ENCODE measurements around the gene GHRHR. TPM values are rescaled to one million over a fixed set of nuclear protein-coding genes. Genes with fewer than 3 reads are reported as not detected.

The GHRHR gene
- total and polyA plus RNA-seq, 2 donors from 2014 or later: 0.75 TPM; not detected in 1

DNA sequence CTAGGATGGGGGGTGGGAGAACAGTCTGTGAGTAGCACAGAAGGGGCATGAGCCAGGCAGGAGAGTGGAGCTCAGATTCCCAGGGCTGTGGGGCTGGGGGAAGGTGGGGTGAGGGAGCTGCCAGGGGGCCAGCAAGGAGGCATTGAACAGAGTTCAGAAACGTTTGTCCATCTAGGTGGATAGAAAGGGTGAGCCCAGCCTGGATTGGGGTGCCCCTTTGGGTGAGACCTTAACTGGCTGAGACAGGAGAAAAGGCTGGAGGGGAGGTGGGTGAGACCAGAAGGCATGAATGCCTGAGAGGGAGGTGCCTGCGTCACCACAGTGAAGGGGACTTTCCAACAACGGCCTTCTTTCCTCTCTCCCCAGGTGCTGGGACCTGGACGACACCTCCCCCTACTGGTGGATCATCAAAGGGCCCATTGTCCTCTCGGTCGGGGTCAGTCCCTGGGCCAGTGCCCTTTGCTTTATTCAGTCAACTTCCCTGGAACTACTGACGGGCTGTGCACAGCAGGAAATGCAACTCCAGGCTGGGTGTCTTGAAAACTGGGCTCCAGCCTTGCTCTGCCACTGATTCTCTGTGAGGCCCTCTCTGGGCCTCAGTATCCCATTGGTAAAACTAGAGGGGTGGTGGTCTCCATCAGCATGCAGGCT lies 11.0 kb downstream of the GHRHR start:
- Histone ChIP-seq H3K27me3 (ENCODE audit: control insufficient read depth, insufficient read depth, low read length) (no peaks in the 10 kb centered on the region), H3K9me3 (ENCODE audit: control insufficient read depth in 2 of 3, insufficient read depth in 1 of 3, low read length in 3 of 3) (no peaks in the 10 kb centered on the region), H3K4me1 (ENCODE audit: control insufficient read depth in 2 of 3, insufficient read depth in 2 of 3, low read depth in 1 of 3, low read length in 3 of 3) (no peaks in the 10 kb centered on the region), H3K27ac (ENCODE audit: low read depth in 2 of 2, low read length in 2 of 2) (no peak overlapping the region), H3K9ac (ENCODE audit: low read length in 3 of 3) (no peak overlapping the region), H3K4me3 (ENCODE audit: low read length in 3 of 3) (no peak overlapping the region), H3K36me3 (ENCODE audit: control insufficient read depth in 2 of 3, insufficient read depth in 3 of 3, low read length in 3 of 3) (no peaks in the 10 kb centered on the region)
- FAIRE-seq (no peak), DNase-seq (peak in 4 of 5 donors; percentile 55 to 73 (median 63))
- TF ChIP-seq, protein P1, sequence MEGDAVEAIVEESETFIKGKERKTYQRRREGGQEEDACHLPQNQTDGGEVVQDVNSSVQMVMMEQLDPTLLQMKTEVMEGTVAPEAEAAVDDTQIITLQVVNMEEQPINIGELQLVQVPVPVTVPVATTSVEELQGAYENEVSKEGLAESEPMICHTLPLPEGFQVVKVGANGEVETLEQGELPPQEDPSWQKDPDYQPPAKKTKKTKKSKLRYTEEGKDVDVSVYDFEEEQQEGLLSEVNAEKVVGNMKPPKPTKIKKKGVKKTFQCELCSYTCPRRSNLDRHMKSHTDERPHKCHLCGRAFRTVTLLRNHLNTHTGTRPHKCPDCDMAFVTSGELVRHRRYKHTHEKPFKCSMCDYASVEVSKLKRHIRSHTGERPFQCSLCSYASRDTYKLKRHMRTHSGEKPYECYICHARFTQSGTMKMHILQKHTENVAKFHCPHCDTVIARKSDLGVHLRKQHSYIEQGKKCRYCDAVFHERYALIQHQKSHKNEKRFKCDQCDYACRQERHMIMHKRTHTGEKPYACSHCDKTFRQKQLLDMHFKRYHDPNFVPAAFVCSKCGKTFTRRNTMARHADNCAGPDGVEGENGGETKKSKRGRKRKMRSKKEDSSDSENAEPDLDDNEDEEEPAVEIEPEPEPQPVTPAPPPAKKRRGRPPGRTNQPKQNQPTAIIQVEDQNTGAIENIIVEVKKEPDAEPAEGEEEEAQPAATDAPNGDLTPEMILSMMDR (IDR thresholded peaks at IDR 0.05; ENCODE audit: borderline replicate concordance, extremely low read depth, insufficient read depth): peak; percentile 53
- intact Hi-C loops (cut with DNase I): loop anchor here (10.0 kb wide), 1 partner anchor 180 kb away; no protein-coding TSS in a partner anchor

DNA sequence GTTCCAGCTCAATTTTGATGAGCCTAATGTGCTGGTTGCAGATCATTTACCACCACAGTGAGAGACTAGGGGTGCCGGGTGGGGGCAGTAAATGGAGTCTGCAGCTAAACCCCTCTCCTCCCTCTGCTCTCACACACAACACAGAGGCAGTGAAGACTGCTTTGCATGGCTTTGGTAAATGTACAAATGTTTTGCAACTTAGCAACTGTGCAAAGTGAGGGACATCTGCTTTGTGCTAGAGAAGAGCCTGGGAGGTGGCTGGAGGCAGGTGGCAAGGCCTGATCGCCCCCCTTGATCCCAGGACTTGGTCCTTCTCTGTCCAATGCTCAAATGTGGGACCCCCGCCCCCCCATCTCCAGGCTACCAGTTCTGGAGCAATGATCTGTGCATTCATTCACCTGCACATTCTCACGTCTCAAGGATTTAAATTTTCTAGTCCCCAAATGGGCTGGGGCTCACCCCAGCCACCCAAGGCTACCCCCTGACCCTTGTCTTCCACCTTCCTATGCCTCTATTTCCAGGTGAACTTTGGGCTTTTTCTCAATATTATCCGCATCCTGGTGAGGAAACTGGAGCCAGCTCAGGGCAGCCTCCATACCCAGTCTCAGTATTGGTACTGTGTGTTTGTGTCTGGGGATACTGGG lies 11.6 kb downstream of the GHRHR start:
- peak in 1 of 5 donors; percentile 7 for DNase-seq
- H3K36me3 ChIP-seq (ENCODE audit: control insufficient read depth in 2 of 3, insufficient read depth in 3 of 3, low read length in 3 of 3): no peaks in the 10 kb centered on the region
- no peaks in the 10 kb centered on the region for H3K9me3 ChIP-seq (ENCODE audit: control insufficient read depth in 2 of 3, insufficient read depth in 1 of 3, low read length in 3 of 3)
- FAIRE-seq: no peak
- no peaks in the 10 kb centered on the region for H3K27me3 ChIP-seq (ENCODE audit: control insufficient read depth, insufficient read depth, low read length)
- no peak overlapping the region for H3K27ac ChIP-seq (ENCODE audit: low read depth in 2 of 2, low read length in 2 of 2)
- H3K4me1 ChIP-seq (ENCODE audit: control insufficient read depth in 2 of 3, insufficient read depth in 2 of 3, low read depth in 1 of 3, low read length in 3 of 3): no peaks in the 10 kb centered on the region
- TF ChIP-seq, protein P1 (IDR thresholded peaks at IDR 0.05; ENCODE audit: borderline replicate concordance, extremely low read depth, insufficient read depth): no peak
- intact Hi-C loops (cut with DNase I): loop anchor here (10.0 kb wide), 1 partner anchor 181 kb away; no protein-coding TSS in a partner anchor
- H3K9ac ChIP-seq (ENCODE audit: low read length in 3 of 3): no peak overlapping the region
- H3K4me3 ChIP-seq (ENCODE audit: low read length in 3 of 3): no peak overlapping the region

DNA sequence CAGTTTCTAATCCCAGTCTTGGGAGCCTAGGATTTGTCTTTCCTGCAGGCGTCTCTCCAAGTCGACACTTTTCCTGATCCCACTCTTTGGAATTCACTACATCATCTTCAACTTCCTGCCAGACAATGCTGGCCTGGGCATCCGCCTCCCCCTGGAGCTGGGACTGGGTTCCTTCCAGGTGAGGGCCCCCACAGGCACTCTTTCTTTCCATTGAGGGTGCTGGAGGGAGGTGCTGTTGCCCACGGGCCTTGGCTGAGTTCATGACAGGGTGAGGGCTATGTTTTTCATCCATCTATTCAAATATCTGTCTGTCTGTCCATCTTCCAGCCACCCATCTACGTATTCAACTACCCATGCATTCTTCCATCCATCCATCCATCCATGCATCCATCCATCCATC lies 12.6 kb downstream of the GHRHR start:
- DNase-seq (no peak), FAIRE-seq (no peak)
- Histone ChIP-seq H3K4me1 (ENCODE audit: control insufficient read depth in 2 of 3, insufficient read depth in 2 of 3, low read depth in 1 of 3, low read length in 3 of 3) (no peaks in the 10 kb centered on the region), H3K27ac (ENCODE audit: low read depth in 2 of 2, low read length in 2 of 2) (no peak overlapping the region), H3K4me3 (ENCODE audit: low read length in 3 of 3) (no peak overlapping the region), H3K9ac (ENCODE audit: low read length in 3 of 3) (no peak overlapping the region), H3K27me3 (ENCODE audit: control insufficient read depth, insufficient read depth, low read length) (no peaks in the 10 kb centered on the region), H3K9me3 (ENCODE audit: control insufficient read depth in 2 of 3, insufficient read depth in 1 of 3, low read length in 3 of 3) (no peaks in the 10 kb centered on the region), H3K36me3 (ENCODE audit: control insufficient read depth in 2 of 3, insufficient read depth in 3 of 3, low read length in 3 of 3) (no peaks in the 10 kb centered on the region)
- TF ChIP-seq, protein P1 (IDR thresholded peaks at IDR 0.05; ENCODE audit: borderline replicate concordance, extremely low read depth, insufficient read depth): no peak
- intact Hi-C loops (cut with DNase I): loop anchor here (10.0 kb wide), 1 partner anchor 182 kb away; no protein-coding TSS in a partner anchor

All from kidney (tissue), 14 donors.